ENCODE data around the gene NECTIN2.
A peak's percentile ranks its signal among the peaks of the same experiment; 100 is the strongest.

NECTIN2 gene

DNA sequence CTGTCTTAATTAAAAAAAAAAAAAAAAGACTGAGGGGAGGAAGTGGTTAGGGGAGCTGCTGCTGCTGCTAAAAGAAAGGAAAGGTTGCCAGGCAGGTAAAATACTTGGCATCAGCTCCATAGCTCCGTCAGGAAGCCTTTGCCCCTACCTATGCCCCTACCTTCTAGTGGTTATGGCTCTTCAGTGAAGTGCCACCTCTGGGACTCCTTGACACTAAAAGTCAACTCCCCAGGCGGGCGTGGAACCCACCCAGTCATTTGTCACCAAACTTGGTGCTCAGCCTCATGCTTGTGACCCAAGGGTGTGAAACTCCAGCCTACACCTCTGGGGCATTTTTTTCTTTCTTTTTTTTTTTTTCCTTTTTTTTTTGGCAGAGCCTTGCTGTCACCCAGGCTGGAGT is 4.9 kb upstream of the NECTIN2 start:
- TF ChIP-seq, protein P1, sequence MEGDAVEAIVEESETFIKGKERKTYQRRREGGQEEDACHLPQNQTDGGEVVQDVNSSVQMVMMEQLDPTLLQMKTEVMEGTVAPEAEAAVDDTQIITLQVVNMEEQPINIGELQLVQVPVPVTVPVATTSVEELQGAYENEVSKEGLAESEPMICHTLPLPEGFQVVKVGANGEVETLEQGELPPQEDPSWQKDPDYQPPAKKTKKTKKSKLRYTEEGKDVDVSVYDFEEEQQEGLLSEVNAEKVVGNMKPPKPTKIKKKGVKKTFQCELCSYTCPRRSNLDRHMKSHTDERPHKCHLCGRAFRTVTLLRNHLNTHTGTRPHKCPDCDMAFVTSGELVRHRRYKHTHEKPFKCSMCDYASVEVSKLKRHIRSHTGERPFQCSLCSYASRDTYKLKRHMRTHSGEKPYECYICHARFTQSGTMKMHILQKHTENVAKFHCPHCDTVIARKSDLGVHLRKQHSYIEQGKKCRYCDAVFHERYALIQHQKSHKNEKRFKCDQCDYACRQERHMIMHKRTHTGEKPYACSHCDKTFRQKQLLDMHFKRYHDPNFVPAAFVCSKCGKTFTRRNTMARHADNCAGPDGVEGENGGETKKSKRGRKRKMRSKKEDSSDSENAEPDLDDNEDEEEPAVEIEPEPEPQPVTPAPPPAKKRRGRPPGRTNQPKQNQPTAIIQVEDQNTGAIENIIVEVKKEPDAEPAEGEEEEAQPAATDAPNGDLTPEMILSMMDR (conservative IDR thresholded peaks at IDR 0.05; ENCODE audit: low read depth), result no peak
- no peak for DNase-seq (ENCODE audit: low spot score)
- H3K27ac ChIP-seq, result no peak overlapping the region
- POLR2A ChIA-PET (ENCODE audit: low non-redundant PET), result interaction anchor here (0.7 kb wide), 1 partner anchor 31 kb away, joined by 4 read pairs; no protein-coding TSS in a partner anchor
- CTCF ChIA-PET, result interaction anchor here (0.6 to 1.8 kb wide), 2 partner anchors 117 to 133 kb away, joined by 3 to 8 read pairs; no protein-coding TSS in a partner anchor

DNA sequence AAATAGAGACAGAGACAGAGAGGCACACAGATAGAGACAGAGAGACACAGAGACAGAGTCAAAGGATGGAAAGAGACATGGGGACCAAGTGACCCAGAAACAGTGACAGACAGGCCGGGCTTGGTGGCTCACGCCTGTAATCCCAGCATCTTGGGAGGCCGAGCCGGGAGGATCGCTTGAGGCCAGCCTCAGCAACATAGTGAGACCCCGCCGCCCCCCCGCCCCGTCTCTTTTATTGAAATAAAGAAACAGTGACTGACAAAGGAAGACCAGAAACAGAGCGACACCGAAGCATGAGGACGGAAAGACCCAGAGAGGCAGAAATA is 848 bp upstream of the NECTIN2 start:
- H3K27ac ChIP-seq, result peak overlapping the region; percentile 82
- no peak for DNase-seq (ENCODE audit: low spot score)
- CTCF ChIA-PET, result interaction anchor here (0.8 to 1.3 kb wide), 3 partner anchors 43 to 122 kb away, joined by 3 to 5 read pairs (median 3); no protein-coding TSS in a partner anchor
- TF ChIP-seq, protein P1 (conservative IDR thresholded peaks at IDR 0.05; ENCODE audit: low read depth), result no peak
- POLR2A ChIA-PET (ENCODE audit: low non-redundant PET), result interaction anchor here (1.1 kb wide), 1 partner anchor 36 kb away, joined by 3 read pairs; no protein-coding TSS in a partner anchor

GRCh38 chr19:44846455-44847143 is 502 bp downstream of the NECTIN2 start:
- DNase-seq (ENCODE audit: low spot score), result peak; percentile 34
- peak overlapping the region; percentile 82 for H3K27ac ChIP-seq

GRCh38 chr19:44847144-44848035 is 1.3 kb downstream of the NECTIN2 start:
- CTCF ChIA-PET, result no interaction called here
- DNase-seq (ENCODE audit: low spot score), result peak; percentile 55
- TF ChIP-seq, protein P1 (conservative IDR thresholded peaks at IDR 0.05; ENCODE audit: low read depth), result no peak
- peak overlapping the region; percentile 82 for H3K27ac ChIP-seq
- POLR2A ChIA-PET (ENCODE audit: low non-redundant PET), result interaction anchor here (0.6 kb wide), 1 partner anchor 43 kb away, joined by 3 read pairs; no protein-coding TSS in a partner anchor

More at GRCh38 chr19:44846455-44847143, 502 bp downstream of the NECTIN2 start:
- POLR2A ChIA-PET (ENCODE audit: low non-redundant PET), result interaction anchor here (0.6 to 1.1 kb wide), 2 partner anchors 37 to 44 kb away, joined by 3 read pairs; no protein-coding TSS in a partner anchor
- CTCF ChIA-PET, result no interaction called here
- TF ChIP-seq, protein P1 (conservative IDR thresholded peaks at IDR 0.05; ENCODE audit: low read depth), result no peak

DNA sequence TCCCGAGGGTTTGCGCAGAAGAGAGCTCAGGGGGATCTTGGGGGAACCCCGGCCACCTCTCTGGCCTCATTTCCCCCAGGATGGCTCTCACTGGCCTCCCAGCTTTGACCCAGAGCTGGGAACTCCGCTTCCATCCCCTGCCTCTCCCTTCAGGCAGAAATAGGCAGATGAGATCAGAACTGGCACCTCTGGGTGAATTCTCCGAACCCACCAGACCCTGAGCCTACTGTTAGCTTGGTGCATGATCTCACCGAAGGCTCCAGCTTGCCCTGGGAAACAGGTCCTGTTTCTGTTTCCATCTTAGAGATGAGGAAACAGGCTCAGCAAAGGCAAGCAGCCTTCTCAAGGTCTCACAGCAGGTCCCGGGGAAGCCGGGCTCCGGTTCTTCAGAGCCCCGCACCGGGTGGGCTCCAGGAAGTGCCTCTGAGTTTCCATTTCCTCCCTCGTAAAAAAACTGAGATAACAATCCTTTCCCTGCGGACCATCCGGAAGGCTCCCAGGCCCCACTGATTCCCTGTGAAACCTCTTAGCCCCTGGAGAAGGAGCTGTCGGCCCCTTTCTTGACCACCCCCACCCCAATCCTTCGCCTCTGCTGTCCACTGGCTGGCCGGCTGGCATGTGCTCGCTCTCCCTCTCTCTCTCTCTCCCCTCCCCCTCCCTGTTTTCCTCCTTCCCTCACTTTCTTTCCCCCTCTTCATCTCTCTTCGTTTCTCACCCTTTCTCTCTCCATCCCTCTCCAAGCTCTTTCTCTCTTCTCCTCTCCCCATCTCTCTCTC is 2.1 kb downstream of the NECTIN2 start:
- CTCF ChIA-PET, result interaction anchor here (0.5 to 0.6 kb wide), 2 partner anchors 19 to 124 kb away, joined by 3 read pairs; no protein-coding TSS in a partner anchor
- POLR2A ChIA-PET (ENCODE audit: low non-redundant PET), result no interaction called here

More for the DNA sequence above, 2.1 kb downstream of the NECTIN2 start:
- peak; percentile 5 for DNase-seq (ENCODE audit: low spot score)
- H3K27ac ChIP-seq, result peak overlapping the region; percentile 82
- TF ChIP-seq, protein P1 (conservative IDR thresholded peaks at IDR 0.05; ENCODE audit: low read depth), result no peak

All from RWPE1 (cell line).